LNCAP (cell line): ENCODE results near the gene SLC52A1.

Source experiments
- TF ChIP-seq, protein P1 (sequence below): fragments of 450-650 bp; IDR thresholded peaks from 2 replicates; pipeline ENCODE4 v1.5.1; 2017; ENCODE audit warnings: mild to moderate bottlenecking

The SLC52A1 gene

DNA sequence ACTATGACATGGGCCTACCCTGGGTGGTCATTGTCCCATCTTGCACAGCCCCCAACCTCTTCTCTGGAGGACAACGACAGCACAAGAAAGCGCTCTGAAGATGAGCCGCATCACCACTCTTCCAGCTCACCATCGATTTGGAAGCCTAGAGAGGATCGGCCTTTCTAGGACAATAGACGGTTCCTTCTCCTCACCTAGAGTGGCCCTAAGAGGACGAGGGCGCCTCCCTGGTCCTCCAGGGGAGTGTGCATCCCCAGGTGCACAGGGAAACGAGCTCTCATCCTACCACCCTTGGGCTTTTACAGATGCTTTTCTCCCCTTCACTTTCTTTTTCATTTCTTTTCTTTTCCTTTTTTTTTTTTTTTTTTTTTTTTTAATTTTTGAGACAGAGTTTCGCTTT, 20.3 kb upstream of the SLC52A1 start:
- TF ChIP-seq, protein P1, sequence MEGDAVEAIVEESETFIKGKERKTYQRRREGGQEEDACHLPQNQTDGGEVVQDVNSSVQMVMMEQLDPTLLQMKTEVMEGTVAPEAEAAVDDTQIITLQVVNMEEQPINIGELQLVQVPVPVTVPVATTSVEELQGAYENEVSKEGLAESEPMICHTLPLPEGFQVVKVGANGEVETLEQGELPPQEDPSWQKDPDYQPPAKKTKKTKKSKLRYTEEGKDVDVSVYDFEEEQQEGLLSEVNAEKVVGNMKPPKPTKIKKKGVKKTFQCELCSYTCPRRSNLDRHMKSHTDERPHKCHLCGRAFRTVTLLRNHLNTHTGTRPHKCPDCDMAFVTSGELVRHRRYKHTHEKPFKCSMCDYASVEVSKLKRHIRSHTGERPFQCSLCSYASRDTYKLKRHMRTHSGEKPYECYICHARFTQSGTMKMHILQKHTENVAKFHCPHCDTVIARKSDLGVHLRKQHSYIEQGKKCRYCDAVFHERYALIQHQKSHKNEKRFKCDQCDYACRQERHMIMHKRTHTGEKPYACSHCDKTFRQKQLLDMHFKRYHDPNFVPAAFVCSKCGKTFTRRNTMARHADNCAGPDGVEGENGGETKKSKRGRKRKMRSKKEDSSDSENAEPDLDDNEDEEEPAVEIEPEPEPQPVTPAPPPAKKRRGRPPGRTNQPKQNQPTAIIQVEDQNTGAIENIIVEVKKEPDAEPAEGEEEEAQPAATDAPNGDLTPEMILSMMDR = no peak

GRCh38 chr17:5050278-5050677, 15.1 kb upstream of the SLC52A1 start:
- TF ChIP-seq, protein P1 = no peak

DNA sequence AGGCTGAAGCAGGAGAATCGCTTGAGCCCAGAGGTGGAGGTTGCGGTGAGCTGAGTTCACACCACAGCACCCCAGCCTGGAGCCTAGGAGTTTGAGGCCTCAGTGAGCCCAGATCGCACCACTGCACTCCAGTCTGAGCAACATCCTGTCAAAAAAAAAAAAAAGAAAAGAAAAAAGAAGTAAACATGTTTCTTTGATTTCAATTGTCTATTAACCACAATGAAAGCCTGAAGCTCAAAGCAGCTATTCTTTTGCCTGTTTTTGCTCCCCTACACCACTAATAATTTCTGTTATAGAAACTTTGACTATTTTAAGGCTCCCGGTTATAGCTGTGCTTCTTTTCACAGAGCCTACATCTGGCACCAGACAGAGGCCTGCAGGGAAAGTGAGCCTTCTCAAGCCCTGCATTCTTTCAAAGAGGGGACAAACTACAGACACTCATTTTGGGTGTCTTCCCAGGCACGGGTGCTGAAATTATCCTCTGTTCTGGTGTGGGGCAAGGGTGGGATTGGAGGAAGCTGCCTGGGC, 14.2 kb upstream of the SLC52A1 start:
- TF ChIP-seq, protein P1 = no peak

GRCh38 chr17:5047446-5047845, 12.2 kb upstream of the SLC52A1 start:
- TF ChIP-seq, protein P1 = no peak

DNA sequence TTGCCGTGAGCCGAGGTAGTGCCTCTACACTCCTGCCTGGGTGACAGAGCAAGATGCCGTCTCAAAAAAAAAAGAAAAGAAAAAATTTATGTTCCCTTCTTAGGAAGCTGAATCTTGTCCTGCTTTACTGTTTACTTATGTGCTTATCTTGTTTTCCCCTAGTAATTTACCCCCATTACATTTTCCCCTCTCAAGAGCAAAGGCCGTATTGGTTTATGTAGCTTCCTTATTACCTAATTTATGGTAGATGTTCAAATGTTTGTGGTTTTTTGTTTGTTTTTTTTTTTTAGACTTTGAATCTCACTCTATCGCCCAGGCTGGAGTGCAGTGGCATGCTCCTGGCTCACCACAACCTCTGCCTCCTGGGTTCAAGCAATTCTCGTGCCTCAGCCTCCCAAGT, 10.3 kb upstream of the SLC52A1 start:
- TF ChIP-seq, protein P1 = no peak

DNA sequence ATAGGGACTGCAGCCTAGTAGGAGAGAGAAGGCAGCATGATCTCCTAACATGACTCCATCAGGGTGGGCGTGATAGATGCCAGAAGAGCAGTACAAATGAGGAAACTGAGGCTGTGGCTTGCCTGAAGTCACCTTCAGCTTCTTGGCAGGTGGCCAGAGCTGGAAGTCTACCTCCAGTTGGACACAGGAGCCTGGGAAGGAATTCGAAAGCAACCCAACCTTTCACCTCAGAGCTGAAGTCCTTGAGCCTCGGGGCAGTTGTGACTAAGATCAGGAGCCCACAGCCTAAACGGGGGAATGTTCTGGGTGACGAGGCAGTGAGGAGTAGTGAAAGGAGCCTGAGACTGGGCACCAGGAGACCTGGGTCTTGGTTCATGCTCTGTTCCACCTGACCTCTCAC, 9.4 kb upstream of the SLC52A1 start:
- TF ChIP-seq, protein P1 = no peak

GRCh38 chr17:5043524-5043923, 8.3 kb upstream of the SLC52A1 start:
- TF ChIP-seq, protein P1 = no peak
